GM12801 (cell line): Measurements from ENCODE around the gene ZP1.

Experiments used
- TF ChIP-seq, protein P1 (sequence below): IDR thresholded peaks from one replicate; pipeline ENCODE4 v1.5.1; 2011; ENCODE audit warnings: control low read depth; ENCODE audit not compliant: insufficient read length; ENCODE audit errors: extremely low read depth

Gene ZP1

DNA sequence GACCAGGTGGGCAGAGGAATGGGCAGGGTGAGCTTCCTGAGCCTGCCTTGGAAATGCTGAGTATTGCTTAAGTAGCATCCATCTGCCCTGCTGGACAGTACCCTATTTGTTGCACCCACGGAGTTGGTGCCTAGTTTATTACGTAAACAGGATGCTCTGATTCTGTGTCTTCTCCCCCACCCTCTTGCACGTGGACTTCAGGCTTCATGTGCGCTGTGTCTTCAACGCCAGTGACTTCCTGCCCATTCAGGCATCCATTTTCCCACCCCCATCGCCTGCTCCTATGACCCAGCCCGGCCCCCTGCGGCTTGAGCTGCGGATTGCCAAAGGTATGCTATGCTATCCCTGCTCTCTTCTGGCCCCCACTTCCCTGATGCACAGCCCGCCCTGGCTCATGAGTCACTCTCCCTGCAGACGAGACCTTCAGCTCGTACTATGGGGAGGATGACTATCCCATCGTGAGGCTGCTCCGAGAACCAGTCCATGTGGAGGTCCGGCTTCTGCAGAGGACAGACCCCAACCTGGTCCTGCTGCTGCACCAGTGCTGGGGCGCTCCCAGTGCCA, 5.7 kb downstream of the ZP1 start:
- TF ChIP-seq, protein P1, sequence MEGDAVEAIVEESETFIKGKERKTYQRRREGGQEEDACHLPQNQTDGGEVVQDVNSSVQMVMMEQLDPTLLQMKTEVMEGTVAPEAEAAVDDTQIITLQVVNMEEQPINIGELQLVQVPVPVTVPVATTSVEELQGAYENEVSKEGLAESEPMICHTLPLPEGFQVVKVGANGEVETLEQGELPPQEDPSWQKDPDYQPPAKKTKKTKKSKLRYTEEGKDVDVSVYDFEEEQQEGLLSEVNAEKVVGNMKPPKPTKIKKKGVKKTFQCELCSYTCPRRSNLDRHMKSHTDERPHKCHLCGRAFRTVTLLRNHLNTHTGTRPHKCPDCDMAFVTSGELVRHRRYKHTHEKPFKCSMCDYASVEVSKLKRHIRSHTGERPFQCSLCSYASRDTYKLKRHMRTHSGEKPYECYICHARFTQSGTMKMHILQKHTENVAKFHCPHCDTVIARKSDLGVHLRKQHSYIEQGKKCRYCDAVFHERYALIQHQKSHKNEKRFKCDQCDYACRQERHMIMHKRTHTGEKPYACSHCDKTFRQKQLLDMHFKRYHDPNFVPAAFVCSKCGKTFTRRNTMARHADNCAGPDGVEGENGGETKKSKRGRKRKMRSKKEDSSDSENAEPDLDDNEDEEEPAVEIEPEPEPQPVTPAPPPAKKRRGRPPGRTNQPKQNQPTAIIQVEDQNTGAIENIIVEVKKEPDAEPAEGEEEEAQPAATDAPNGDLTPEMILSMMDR: no peak

DNA sequence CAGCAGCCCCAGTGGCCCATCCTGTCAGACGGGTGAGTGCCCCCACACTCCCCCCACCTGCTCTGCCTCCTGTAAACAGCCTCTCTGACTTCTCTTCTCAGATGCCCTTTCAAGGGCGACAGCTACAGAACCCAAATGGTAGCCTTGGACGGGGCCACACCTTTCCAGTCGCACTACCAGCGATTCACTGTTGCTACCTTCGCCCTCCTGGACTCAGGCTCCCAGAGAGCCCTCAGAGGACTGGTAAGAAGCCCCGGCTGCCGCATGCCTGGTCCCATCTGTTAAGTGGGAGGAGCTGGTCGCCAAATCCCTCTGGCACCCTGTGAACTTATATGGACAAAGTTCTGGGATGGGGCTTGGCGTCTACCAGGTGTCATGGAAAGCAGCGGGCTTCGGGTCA, 6.2 kb downstream of the ZP1 start:
- TF ChIP-seq, protein P1: no peak

DNA sequence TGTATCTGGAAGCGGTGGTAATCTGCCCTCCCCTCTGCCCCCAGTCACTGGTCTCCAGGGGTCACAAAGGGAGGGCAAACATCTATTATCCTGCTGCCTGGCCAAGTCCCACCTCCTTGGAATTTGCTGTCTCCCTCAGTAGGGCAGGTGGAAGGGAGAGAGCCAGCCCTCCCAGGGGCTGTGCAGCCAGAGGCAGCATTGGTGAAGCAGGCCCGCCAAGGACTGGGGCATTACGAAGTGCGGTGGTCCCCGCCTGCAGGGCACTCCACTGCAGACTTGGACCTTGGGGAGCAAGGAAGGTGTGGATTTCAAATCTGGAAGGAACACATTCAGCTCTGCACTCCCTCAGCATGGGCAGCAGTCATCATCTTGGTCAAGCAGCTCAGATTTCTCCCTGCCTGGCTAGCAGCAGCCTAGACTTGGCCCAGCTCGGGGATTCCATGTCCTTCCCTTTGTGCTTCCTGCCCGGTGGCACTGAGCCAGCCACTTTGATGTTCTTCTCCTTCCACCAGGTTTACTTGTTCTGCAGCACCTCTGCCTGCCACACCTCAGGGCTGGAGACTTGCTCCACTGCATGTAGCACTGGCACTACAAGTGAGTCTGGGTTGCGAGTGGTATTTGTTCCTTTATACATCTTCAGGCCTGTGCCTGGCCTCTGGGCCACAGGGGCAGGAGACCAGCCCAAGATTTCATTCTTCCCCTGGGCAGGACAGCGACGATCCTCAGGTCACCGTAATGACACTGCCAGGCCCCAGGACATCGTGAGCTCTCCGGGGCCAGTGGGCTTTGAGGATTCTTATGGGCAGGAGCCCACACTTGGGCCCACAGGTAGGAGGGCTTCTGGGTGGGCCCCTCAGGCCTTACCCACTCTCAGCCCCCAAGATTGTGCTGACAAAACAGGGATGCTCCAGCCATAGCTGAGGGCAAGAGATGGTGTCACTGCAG, 7.4 kb downstream of the ZP1 start:
- TF ChIP-seq, protein P1: no peak

DNA sequence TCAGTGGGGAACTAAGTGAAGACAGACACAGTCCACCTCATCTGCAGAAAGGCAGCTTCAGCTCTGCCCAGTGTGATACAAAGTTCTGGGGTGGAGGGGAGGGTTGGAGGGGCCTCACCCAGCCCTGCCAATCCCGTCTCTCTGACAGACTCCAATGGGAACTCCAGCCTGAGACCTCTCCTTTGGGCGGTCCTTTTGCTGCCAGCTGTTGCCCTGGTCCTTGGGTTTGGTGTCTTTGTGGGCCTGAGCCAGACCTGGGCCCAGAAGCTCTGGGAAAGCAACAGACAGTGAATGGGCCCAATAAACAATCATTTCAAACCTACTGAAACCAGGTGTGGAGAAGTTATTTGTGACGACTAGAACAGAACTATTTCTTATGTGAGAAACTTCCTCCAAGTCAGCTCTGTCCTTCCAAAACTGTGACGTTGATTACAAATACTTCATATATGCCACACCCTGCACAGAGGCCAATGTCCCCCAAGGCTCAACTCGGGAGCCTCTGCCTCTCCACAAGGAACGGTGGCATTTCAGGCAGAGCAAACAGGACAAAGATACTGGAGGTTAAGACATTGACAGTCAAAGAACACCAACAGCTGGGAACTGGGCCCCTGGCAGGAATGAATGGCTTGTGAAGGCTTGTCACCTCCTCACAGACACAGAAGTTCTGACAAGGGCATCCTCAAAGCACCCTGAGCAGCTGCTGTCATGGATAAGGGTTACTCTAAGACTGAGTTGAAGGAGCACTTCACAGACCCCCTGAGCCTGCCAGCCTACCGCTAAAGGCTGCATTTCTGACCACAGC, 8.2 kb downstream of the ZP1 start:
- TF ChIP-seq, protein P1: no peak

DNA sequence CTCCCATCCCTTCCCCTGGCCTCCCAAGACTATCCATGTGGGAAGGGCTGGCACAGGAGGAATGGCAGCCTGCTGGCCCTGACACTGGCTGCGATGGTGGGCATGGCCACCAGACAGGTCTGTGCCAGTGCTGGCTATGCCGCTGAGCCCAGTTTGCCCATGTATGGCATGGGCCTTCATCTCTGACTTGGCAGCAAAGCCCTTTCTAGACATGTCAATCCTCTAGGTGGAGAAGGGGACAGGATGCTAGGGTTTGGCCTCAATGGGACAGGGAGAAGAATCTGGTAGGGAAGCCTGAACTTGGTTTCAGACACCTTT, 8.8 kb downstream of the ZP1 start:
- TF ChIP-seq, protein P1: no peak

DNA sequence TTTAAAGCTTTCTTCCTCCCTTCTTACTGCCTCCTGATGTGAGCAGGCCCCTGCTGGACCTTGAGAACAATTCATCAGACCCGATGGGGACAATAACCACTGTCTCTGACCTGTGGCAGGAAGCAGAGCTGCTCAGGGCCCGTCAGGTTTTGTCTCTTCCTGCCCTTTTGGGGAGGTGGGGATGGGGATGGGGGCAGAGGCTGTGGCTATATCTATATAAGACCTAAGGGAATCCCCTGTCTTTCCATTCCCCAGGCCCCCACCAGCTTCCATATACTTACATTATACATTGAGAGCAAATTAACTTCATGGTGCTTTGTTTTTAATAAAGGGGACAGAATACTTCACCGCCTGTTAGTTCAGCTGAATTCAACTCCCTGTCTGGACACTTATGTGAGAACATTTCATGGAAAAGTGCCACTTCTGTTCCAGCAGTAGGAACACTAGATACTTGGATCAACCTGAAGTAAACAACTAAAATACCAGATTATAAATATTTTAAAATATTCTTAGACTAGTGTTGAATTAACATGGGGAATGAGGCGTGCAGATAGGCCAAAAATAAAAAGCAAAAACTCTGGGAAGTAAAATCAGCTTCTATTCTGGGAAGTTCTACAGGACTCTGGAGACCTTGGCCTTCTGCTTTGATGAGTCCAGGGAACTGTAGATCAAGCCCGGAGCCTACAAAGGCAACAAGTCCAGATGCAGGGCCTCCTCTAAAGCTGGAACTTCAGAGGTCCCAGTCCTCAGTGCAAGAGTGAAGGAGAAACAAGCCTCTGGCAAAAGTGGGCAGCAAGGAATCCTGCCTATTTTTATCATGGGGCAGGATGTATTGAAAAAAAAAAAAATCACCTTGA, 11.1 kb downstream of the ZP1 start:
- TF ChIP-seq, protein P1: no peak

DNA sequence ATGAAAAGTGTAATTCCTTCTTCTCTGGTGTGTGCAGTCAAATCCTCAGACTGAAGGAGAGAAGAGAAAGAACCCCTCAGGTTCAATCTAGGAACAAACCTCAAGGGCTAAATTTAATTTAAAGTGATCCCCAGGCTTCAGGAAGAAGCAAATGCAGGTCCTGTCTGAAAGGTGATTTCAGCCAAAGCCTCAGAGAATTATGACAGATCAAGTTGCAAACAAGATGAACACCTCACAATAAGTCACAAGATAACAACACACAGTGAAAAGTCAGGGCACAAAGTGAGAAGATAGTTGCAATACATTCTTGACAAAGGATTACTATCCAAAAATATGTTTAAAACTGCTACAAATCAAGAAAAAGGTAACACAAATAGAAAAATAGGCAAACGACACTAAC, 11.8 kb downstream of the ZP1 start:
- TF ChIP-seq, protein P1: no peak
